Measurements from ENCODE around the gene GUSB.

Gene GUSB

DNA sequence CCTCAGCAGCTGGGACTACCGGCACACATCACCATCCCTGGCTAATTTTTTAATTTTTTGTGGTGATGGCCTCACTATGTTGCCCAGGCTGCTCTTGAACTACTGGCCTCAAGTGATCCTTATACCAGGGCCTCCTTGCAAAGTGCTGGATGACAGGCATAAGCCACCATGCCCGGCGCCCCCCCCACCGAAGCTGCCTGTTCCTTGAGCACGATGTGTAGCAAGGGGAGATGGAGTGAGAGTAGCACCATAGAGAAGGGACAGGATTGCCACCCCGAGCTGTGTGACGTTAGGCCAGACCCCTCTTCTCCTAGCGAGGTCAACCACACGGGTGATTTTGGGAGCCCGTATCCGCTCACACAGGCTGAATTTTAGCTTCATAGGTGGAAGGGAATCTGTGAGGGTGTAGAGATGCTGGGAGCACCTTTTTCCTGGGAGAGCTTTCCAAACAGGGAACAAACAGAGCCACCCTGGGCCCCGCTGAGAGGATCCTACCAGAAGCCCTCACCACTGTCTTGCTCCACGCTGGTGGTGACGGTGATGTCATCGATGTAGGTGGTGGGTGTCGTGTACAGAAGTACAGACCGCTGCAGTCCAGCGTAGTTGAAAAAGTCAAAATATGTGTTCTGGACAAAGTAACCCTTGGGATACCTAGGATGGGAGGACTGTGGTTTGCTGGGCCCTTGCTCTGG, 3.0 kb downstream of the GUSB start:
- TF ChIP-seq, protein P1, sequence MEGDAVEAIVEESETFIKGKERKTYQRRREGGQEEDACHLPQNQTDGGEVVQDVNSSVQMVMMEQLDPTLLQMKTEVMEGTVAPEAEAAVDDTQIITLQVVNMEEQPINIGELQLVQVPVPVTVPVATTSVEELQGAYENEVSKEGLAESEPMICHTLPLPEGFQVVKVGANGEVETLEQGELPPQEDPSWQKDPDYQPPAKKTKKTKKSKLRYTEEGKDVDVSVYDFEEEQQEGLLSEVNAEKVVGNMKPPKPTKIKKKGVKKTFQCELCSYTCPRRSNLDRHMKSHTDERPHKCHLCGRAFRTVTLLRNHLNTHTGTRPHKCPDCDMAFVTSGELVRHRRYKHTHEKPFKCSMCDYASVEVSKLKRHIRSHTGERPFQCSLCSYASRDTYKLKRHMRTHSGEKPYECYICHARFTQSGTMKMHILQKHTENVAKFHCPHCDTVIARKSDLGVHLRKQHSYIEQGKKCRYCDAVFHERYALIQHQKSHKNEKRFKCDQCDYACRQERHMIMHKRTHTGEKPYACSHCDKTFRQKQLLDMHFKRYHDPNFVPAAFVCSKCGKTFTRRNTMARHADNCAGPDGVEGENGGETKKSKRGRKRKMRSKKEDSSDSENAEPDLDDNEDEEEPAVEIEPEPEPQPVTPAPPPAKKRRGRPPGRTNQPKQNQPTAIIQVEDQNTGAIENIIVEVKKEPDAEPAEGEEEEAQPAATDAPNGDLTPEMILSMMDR (IDR thresholded peaks at IDR 0.05; ENCODE audit: extremely low read depth, missing control alignments), result no peak
- no peak for DNase-seq (ENCODE audit: low spot score)

DNA sequence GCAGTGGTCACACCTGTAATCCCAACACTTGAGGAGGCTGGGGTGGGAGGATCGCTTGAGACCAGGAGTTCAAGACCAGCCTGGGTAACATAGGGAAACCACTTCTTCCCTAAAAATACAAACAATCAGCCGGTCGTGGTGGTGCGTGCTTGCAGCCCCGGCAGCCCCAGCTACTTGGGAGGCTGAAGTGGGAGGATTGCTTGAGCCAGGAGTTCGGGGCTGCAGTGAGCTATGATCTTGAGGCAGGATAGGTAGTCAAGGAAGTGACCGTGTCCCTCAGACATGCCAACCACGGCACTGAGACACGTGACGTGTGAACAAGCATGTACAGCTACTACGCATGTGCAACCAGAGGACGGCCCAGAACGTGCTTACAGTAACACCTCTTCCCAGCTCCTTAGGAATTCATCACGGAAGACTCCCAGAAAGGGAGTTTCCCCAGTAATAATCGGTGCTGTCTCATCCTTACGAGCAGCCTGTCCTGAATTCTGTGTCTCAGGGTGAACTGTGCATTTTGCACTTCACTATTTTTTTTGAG, 5.3 kb downstream of the GUSB start:
- DNase-seq (ENCODE audit: low spot score), result no peak
- TF ChIP-seq, protein P1 (IDR thresholded peaks at IDR 0.05; ENCODE audit: extremely low read depth, missing control alignments), result no peak

DNA sequence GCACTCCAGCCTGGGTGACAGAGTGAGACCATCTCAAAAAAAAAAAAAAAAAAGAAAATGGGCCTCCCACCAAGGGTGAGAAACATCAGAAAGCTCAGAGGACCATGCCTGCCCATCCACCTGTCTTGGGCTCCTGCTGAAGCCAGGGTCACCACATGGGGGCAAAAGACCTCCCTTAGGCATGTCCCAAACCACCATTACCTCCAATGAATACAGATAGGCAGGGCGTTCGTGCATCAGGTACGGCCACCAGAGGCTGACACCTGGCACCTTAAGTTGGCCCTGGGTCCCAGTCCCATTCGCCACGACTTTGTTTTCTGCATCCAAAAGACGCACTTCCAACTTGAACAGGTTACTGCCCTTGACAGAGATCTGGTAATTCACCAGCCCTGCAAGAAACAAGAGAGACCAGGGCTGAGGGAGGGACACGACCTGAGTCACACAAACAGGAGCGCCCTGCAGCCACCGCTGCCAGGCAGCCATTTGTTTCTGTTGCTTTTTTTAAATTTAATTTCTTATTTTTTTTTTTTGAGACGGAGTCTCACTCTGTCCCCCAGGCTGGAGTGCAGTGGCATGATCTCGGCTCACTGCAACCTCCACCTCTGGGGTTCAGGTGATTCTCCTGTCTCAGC, 6.1 kb downstream of the GUSB start:
- TF ChIP-seq, protein P1 (IDR thresholded peaks at IDR 0.05; ENCODE audit: extremely low read depth, missing control alignments), result no peak
- no peak for DNase-seq (ENCODE audit: low spot score)

DNA sequence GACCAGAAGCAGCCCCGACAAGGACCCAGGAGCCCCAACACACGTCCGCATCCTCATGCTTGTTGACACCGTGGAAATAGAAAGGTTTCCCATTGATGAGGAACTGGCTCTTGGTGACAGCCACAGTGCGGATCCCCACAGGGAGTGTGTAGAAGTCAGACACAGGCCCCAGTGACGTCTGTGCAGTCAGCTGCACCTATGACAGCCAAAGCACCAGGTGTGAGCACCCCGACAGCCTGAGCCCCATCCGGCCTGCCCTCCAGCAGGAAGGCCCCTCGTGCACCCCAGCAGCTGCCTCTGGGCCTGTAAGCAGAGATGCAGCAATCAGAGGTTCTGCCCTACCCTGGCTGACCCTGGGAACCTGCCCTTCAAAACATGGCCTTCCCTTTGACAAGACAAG, 7.1 kb downstream of the GUSB start:
- DNase-seq (ENCODE audit: low spot score), result no peak
- TF ChIP-seq, protein P1 (IDR thresholded peaks at IDR 0.05; ENCODE audit: extremely low read depth, missing control alignments), result no peak

DNA sequence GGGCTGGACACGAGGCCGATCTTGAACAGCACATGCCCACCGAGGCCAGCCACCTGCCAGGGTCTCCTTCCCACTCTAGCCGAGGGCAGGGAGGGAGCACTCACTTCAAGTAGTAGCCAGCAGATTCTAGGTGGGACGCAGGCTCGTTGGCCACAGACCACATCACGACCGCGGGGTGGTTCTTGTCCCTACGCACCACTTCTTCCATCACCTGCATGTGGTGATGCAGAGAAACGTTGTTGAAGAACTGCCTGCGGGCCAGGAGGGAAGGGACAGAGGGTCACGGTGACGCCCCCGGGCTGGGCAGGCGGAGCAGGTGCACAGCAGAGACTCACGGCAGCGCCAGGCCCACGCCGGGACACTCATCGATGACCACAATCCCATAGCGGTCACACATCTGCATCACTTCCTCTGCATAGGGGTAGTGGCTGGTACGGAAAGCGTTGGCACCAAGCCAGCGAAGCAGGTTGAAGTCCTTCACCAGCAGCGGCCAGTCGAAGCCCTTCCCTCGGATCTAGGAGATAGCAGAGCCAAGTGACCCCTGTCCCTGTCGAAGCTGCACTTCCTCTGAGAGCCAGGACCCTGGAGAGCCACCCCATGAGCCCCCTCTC, 7.7 kb downstream of the GUSB start:
- TF ChIP-seq, protein P1 (IDR thresholded peaks at IDR 0.05; ENCODE audit: extremely low read depth, missing control alignments), result no peak
- no peak for DNase-seq (ENCODE audit: low spot score)

DNA sequence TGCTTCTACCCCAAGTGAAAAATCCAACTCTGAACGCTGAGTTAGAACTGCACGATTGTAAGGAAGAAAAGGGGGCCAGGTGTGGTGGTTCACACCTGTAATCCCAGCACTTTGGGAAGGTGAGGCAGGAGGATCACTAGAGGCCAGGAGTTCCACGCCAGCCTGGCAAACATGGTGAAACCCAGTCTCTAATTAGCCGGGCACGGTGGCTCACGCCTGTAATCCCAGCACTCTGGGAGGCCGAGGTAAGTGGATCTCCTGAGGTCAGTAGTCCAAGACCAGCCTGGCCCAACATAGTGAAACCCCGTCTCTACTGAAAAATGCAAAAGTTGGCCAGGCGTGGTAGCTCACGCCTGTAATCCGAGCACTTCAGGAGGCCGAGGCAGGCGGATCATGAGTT, 9.0 kb downstream of the GUSB start:
- TF ChIP-seq, protein P1 (IDR thresholded peaks at IDR 0.05; ENCODE audit: extremely low read depth, missing control alignments), result no peak
- DNase-seq (ENCODE audit: low spot score), result no peak

DNA sequence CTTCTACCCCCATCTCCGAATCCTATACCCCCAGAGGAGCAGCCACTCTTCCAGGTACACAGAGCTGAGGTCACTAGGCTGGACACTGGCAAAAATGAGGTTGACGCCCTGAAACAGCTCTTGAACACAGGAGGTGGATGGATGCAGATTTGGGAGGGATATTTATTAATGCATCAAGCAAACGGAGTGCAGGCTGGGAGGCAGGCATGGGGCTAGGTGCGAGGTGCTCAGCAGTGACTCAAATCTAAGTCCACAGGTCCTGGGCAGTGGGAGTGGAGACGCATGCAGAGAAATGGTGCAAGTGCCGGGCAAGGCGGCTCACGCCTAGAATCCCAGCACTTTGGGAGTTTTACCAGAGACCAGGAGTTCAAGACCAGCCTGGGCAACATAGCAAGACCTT, 11.0 kb downstream of the GUSB start:
- TF ChIP-seq, protein P1 (IDR thresholded peaks at IDR 0.05; ENCODE audit: extremely low read depth, missing control alignments), result no peak
- no peak for DNase-seq (ENCODE audit: low spot score)
